Heart left ventricle (tissue), 16 donors: ENCODE measurements around the gene HINT1. TPM values are rescaled to one million over a fixed set of nuclear protein-coding genes. Genes with fewer than 3 reads are reported as not detected.

Experiments
- ATAC-seq, 4 donors: fragments of 200-7000 bp; cut with Tn5 transposase; one replicate each; pipeline ENCODE4 v1.9.1; 2020 to 2022; ENCODE audit warnings: moderate library complexity in 4 of 4, mild to moderate bottlenecking in 3 of 4, moderate number of reproducible peaks in 1 of 4
- DNase-seq, 5 donors: peaks; one replicate each; pipeline ENCODE4 v3.0.0-alpha.2; 2020
- H3K27ac ChIP-seq, 12 donors: fragments of 200-600 bp; sonication (generic) in 4 of 12; one replicate each; pipeline versions ENCODE4 v1.5.0 to v1.8.0; 2016 to 2022; ENCODE audit warnings: mild to moderate bottlenecking in 2 of 12
- H3K27me3 ChIP-seq, 9 donors: fragments of 200-600 bp; sonication (generic) in 2 of 9; one replicate each; pipeline versions ENCODE4 v1.5.1 to v1.8.0; 2016 to 2022; ENCODE audit warnings: mild to moderate bottlenecking in 3 of 9
- H3K36me3 ChIP-seq, 9 donors: fragments of 200-600 bp; sonication (generic) in 2 of 9; one replicate each; pipeline versions ENCODE4 v1.5.0 to v1.8.0; 2018 to 2022; ENCODE audit warnings: mild to moderate bottlenecking in 2 of 9
- H3K4me1 ChIP-seq, 12 donors: fragments of 200-600 bp; sonication (generic) in 4 of 12; one replicate each; pipeline versions ENCODE4 v1.5.0 to v1.8.0; 2016 to 2022; ENCODE audit warnings: mild to moderate bottlenecking in 3 of 12
- H3K4me3 ChIP-seq, 12 donors: fragments of 200-600 bp; sonication (generic) in 4 of 12; one replicate each; pipeline versions ENCODE4 v1.5.0 to v1.8.0; 2017 to 2022; ENCODE audit warnings: mild to moderate bottlenecking in 9 of 12, moderate library complexity in 4 of 12
- H3K9me3 ChIP-seq, 12 donors: fragments of 200-600 bp; sonication (generic) in 4 of 12; one replicate each; pipeline versions ENCODE4 v1.5.0 to v1.8.0; 2016 to 2022; ENCODE audit warnings: mild to moderate bottlenecking in 1 of 12
- POLR2A ChIP-seq, 2 donors: fragments of 450-650 bp; IDR thresholded peaks; one replicate each; pipeline ENCODE4 v1.6.1; 2017; ENCODE audit warnings: antibody characterized with exemption in 2 of 2, mild to moderate bottlenecking in 2 of 2, moderate library complexity in 2 of 2
- WGBS, 4 donors: extraction: QIAGEN DNeasy Blood & Tissue Kit in 2 of 4; methylation state at CpG; one replicate each; pipeline versions ENCODE4 v1.1.5 to v1.1.7; 2013 to 2018; 5-methylcytosine and 5-hydroxymethylcytosine counted together
- intact Hi-C, 10 donors: fragments of 100-400 bp; cut with DNase I; formaldehyde crosslinking; loops; one replicate each; pipeline versions ENCODE4 v1.11.1 to v1.14.2; 2022
- polyA plus RNA-seq, 2 donors: library from polyadenylated mRNA; stranded (reverse); fragments of 200-250 nt; gene quantifications; one replicate each; pipeline ENCODE4 v1.2.3, GENCODE V29; 2013
- total RNA-seq, 9 donors: library from RNA; depleted of rRNA in 2 of 9; stranded (reverse); fragments of >200 nt in 2 of 9; fragmentation: NEBNext Ultra II Directional in 3 of 9; extraction: Animal tissue kit (Norgen Biotek cat#: 25700) in 3 of 9; gene quantifications; one replicate each; pipeline versions ENCODE4 v1.1.0 to v1.2.4, GENCODE V29; 2016 to 2023
- TF ChIP-seq, protein P1 (sequence below), 12 donors: fragments of 200-600 bp; sonication (generic) in 4 of 12; IDR thresholded peaks; one replicate each; pipeline versions ENCODE4 v1.5.0 to v1.8.0; 2018 to 2022; ENCODE audit warnings: antibody characterized with exemption in 12 of 12, mild to moderate bottlenecking in 5 of 12
- donor health status: ischemic (EF 13 %, LVEDD 7.1; RV severe dilation, severe dysfunction).
- donor health status: healthy with polysubstance abuse.
- donor health status: DM: no; HTN: yes; CAD: no.
- donor health status: DM: no; HTN: no; CAD: no.
- donor health status: ischemic (EF 25% LVEDD 6.9; RV normal size, moderate dysfunction).
- donor health status: ischemic (EF 25% LVEDD 5.7; RV mildly dilated, moderate dysfunction).
- donor health status: healthy.
- donor health status: DM: yes; HTN: yes; CAD: no.
- donor health status: ischemic (EF 35%, LVEDD 5.7; RV mildly dilated, moderate dysfunction).
- donor health status: nonischemic (EF 11% LVEDD 7.7; RV severe dilation, severe dysfunction).
- donor health status: DM: yes; HTN: yes; CAD: no.
- donor health status: PGD.
- donor health status: ischemic (EF 29% LVEDD 5.4; RV normal size, mild dysfunction).
- donor health status: nonischemic (EF 23%, LVEDD 6.1; RV moderate dilation, normal function).

HINT1 gene
- total and polyA plus RNA-seq, 11 donors = 76.8 to 286 (median 148) TPM

GRCh38 chr5:131169810-131170539, 4.9 kb upstream of the HINT1 start:
- TF ChIP-seq, protein P1, sequence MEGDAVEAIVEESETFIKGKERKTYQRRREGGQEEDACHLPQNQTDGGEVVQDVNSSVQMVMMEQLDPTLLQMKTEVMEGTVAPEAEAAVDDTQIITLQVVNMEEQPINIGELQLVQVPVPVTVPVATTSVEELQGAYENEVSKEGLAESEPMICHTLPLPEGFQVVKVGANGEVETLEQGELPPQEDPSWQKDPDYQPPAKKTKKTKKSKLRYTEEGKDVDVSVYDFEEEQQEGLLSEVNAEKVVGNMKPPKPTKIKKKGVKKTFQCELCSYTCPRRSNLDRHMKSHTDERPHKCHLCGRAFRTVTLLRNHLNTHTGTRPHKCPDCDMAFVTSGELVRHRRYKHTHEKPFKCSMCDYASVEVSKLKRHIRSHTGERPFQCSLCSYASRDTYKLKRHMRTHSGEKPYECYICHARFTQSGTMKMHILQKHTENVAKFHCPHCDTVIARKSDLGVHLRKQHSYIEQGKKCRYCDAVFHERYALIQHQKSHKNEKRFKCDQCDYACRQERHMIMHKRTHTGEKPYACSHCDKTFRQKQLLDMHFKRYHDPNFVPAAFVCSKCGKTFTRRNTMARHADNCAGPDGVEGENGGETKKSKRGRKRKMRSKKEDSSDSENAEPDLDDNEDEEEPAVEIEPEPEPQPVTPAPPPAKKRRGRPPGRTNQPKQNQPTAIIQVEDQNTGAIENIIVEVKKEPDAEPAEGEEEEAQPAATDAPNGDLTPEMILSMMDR (IDR thresholded peaks at IDR 0.05) = no peak
- no peak for TF ChIP-seq POLR2A (IDR thresholded peaks at IDR 0.05)
- WGBS, 4 donors = 37 to 42% (median 39%) methylated on average over 16 of the region's 16 CpGs
- intact Hi-C loops = loop anchor here (2.0 to 10.0 kb wide), 7 partner anchors 92 to 627 kb away; partner anchors contain the start of genes CDC42SE2 (in 7 of the 10) and FNIP1 (in 1 of the 10)
- Histone ChIP-seq H3K4me3 (peak overlapping the region; percentile 34 to 78 (median 68)), H3K9me3 (no peaks in the 10 kb centered on the region), H3K4me1 (peaks cover 0 to 26% (median 22%) of the 10 kb centered on the region in 12 donors), H3K27ac (peak overlapping the region in 11 of 12 donors; percentile 74 to 89 (median 83)), H3K27me3 (no peaks in the 10 kb centered on the region), H3K36me3 (peaks cover 0 to 3% (median 0%) of the 10 kb centered on the region in 9 donors)
- DNase-seq (no peak), ATAC-seq (no peak)

GRCh38 chr5:131167615-131168014, 2.6 kb upstream of the HINT1 start:
- peaks cover 0 to 41% (median 29%) of the 10 kb centered on the region in 12 donors for H3K4me1 ChIP-seq
- DNase-seq (no peak), ATAC-seq (no peak)
- H3K27me3 ChIP-seq = no peaks in the 10 kb centered on the region
- no peaks in the 10 kb centered on the region for H3K9me3 ChIP-seq
- H3K36me3 ChIP-seq = peaks cover 0 to 4% (median 1%) of the 10 kb centered on the region in 9 donors
- H3K27ac ChIP-seq = no peak overlapping the region
- no peak overlapping the region for H3K4me3 ChIP-seq
- no peak for TF ChIP-seq POLR2A (IDR thresholded peaks at IDR 0.05)
- TF ChIP-seq, protein P1 (IDR thresholded peaks at IDR 0.05) = no peak
- intact Hi-C loops = loop anchor here in 7 of 10 donors (5.0 to 10.0 kb wide), 4 partner anchors 97 to 250 kb away; partner anchors contain the start of gene CDC42SE2 (in 3 of the 7)
- WGBS, 4 donors = 86 to 97% (median 92%) methylated on average over 5 of the region's 5 CpGs

DNA sequence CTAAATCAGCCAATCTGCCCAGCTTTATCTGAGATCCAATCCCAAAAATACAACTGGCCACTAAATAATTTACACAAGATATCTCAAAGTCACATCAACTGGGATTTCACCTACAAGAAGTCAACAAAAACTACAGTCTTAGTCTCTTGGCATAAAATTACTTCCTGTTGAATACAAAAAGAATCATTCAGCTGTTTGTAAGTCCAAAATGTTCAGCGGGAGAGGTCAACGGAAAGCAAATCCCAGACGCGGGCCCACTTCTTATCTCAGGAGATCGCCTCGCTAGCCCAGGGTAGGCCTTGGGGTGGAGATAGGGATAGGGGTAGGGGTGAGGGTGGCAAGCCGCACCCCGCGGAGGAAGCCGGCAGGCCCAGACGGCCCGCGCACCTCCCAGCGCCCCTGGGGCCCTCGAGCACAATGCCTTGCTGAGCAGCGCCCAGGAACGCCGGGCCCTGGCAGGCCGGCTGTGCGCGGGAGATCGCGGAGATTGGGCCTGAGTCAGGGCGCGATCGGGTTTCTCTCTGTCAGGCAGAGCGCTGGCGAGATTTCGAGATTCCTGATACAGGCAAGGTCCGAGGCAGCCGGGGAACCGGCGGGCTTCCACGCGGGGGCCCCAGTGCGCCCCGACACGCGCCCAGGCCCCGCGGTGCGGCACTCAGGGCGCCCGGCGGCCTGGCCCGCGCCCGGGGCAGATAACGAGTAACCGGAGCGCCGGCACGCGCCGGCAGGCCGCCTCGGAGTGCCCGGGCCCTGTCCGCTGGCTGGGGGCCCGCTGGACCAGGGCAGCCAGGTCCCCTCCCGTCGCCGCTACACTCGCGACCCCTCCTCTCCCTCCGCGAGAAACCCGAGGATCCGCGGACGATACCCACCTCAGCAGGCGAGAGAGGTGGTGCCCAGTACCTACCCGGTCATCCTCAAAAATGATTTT, 601 bp downstream of the HINT1 start:
- intact Hi-C loops = loop anchor here in 9 of 10 donors (1.0 to 10.0 kb wide), 6 partner anchors 98 to 253 kb away; partner anchors contain the start of gene CDC42SE2 (in 3 of the 9)
- H3K4me3 ChIP-seq = peak overlapping the region; percentile 72 to 97 (median 88)
- WGBS, 4 donors = 0 to 1% (median 1%) methylated on average over 28 to 73 of the region's 73 CpGs
- no peak for TF ChIP-seq POLR2A (IDR thresholded peaks at IDR 0.05)
- TF ChIP-seq, protein P1 (IDR thresholded peaks at IDR 0.05) = peak in 3 of 12 donors; percentile 5 to 26 (median 15)
- no peaks in the 10 kb centered on the region for H3K9me3 ChIP-seq
- H3K27me3 ChIP-seq = no peaks in the 10 kb centered on the region
- DNase-seq = peak; percentile 50 to 86 (median 63)
- H3K36me3 ChIP-seq = peaks cover 0 to 36% (median 32%) of the 10 kb centered on the region in 9 donors
- H3K27ac ChIP-seq = peak overlapping the region; percentile 83 to 98 (median 94)
- H3K4me1 ChIP-seq = peaks cover 0 to 23% (median 12%) of the 10 kb centered on the region in 12 donors
- ATAC-seq = peak; percentile 39 to 85 (median 75)
